WTC11 (cell line): ENCODE data around the gene TTC7B.

Experiments
- CTCF ChIP-seq: fragments of 200-600 bp; IDR thresholded peaks from 2 replicates; pipeline ENCODE4 v1.8.0; 2022; ENCODE audit warnings: antibody characterized with exemption
- ELF4 ChIP-seq: sonication (generic); formaldehyde crosslinking; IDR thresholded peaks from 2 replicates; pipeline ENCODE4 v1.8.1; 2022; ENCODE audit warnings: low read depth, mild to moderate bottlenecking, moderate library complexity, missing genetic modification reagents
- ETV6 ChIP-seq: sonication (generic); formaldehyde crosslinking; IDR thresholded peaks from 2 replicates; pipeline ENCODE4 v1.8.1; 2022; ENCODE audit warnings: mild to moderate bottlenecking, missing genetic modification reagents
- JUN ChIP-seq: sonication (generic); formaldehyde crosslinking; IDR thresholded peaks from 2 replicates; pipeline ENCODE4 v1.8.0; 2023; ENCODE audit warnings: mild to moderate bottlenecking, missing genetic modification reagents
- USF1 ChIP-seq: sonication (generic); formaldehyde crosslinking; IDR thresholded peaks from 2 replicates; pipeline ENCODE4 v1.8.0; 2022; ENCODE audit warnings: mild to moderate bottlenecking, missing genetic modification reagents

- TF ChIP-seq JUN (CRISPR knock-in tag) (no peak), CTCF (no peak), ETV6 (CRISPR knock-in tag) (no peak), USF1 (CRISPR knock-in tag) (no peak), ELF4 (CRISPR knock-in tag) (no peak)
Observed at GRCh38 chr14:90510159-90510558, 306.1 kb downstream of the TTC7B start.
